BLaER1 (cell line): ENCODE data around the gene CIT.
A peak's percentile ranks its signal among the peaks of the same experiment; 100 is the strongest.
"Not testable (repeated sequence)": the region's sequence is repeated elsewhere in the genome, so short reads cannot be mapped to it uniquely, and the experiment has no call there.

Experiments
- H3K27ac ChIP-seq: shearing (Covaris generic); formaldehyde crosslinking; 2 replicates; pipeline ENCODE4 v1.8.1; 2022
- H3K27me3 ChIP-seq: shearing (Covaris generic); formaldehyde crosslinking; 2 replicates; pipeline ENCODE4 v1.8.1; 2022
- H3K36me3 ChIP-seq: shearing (Covaris generic); formaldehyde crosslinking; 2 replicates; pipeline ENCODE4 v1.8.1; 2022
- H3K4me1 ChIP-seq: shearing (Covaris generic); formaldehyde crosslinking; 2 replicates; pipeline ENCODE4 v1.8.1; 2022
- H3K4me2 ChIP-seq: shearing (Covaris generic); formaldehyde crosslinking; 2 replicates; pipeline ENCODE4 v1.8.1; 2022
- H3K4me3 ChIP-seq: shearing (Covaris generic); formaldehyde crosslinking; 2 replicates; pipeline ENCODE4 v1.8.1; 2022
- H3K9ac ChIP-seq: shearing (Covaris generic); formaldehyde crosslinking; 2 replicates; pipeline ENCODE4 v1.8.1; 2022
- H3K9me3 ChIP-seq: shearing (Covaris generic); formaldehyde crosslinking; 2 replicates; pipeline ENCODE4 v1.8.1; 2022
- H4K20me1 ChIP-seq: shearing (Covaris generic); formaldehyde crosslinking; 2 replicates; pipeline ENCODE4 v1.8.1; 2022
- Cebpa-rat ChIP-seq: shearing (Covaris generic); IDR thresholded peaks from 2 replicates; pipeline ENCODE4 v1.8.1; 2022

CIT gene

DNA sequence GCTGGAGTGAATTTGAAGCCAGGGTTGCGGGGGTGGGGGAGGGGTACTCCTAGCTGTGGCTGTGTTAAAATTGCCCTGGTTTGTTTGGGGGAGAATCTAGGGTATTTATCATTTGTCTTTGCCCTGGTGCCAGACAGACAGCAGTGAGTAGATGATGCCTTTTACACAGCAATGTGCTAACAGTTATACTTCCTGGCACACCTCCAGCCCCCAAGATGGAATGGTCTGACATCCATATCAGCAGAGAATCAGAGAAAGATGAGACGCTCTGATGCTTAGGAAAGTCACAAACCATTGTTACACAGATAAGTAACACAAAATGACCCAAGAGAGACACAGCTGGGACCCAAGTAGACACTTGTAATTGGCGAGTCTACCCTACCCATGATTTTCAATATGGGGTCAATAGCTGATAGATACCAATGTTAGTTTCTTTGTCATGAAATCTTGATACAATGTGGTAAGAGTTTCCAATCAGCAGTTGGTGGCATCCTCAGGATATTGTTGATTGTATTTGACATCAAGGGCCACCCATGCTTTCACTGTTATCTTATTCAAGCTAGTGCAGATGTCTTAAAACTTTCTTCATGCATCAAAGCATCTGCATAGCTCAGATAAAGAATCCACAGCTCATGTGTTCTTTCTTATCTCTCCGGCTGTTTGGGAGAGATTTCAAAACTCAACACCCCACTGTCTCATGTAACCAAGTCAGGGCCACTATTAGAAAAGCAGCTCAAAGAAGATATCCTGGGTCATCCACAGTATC lies 211.8 kb downstream of the CIT start:
- Histone ChIP-seq H3K9me3 (no peaks in the 10 kb centered on the region), H3K4me1 (peaks cover 42% of the 10 kb centered on the region), H3K36me3 (peaks cover 10% of the 10 kb centered on the region; the same call in 1 of the 2 replicates), H4K20me1 (peaks cover 9% of the 10 kb centered on the region; the same call in 1 of the 2 replicates), H3K27me3 (no peaks in the 10 kb centered on the region), H3K4me3 (no peak overlapping the region; the same call in 1 of the 2 replicates), H3K27ac (peak overlapping the region; percentile 44; the same call in 1 of the 2 replicates), H3K9ac (no peak overlapping the region), H3K4me2 (peak overlapping the region; percentile 91)
- no peak for TF ChIP-seq Cebpa-rat

DNA sequence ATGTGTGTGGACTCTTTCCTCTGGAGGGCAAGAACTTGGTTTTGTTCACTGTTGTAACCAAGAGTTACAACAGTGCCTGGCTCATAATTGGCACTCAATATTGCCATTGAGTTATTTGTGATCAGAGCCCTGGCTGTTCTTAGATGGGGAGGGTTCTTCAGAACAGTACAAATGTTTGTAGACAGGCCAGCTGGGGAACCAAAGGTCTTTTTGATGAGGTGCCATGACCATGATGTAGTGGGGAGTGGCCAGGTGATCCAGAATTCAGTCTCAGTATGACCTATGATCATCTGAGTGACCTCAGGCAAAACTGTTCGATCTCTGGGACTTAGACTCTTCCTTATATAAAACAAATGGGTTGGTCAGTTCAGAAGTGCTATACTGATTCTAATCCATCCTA lies 212.5 kb downstream of the CIT start:
- no peaks in the 10 kb centered on the region for H3K27me3 ChIP-seq
- H3K36me3 ChIP-seq = peaks cover 3% of the 10 kb centered on the region; the same call in 1 of the 2 replicates
- H3K27ac ChIP-seq = no peak overlapping the region
- H3K4me3 ChIP-seq = no peak overlapping the region
- H3K4me1 ChIP-seq = peaks cover 35% of the 10 kb centered on the region
- H4K20me1 ChIP-seq = peaks cover 2% of the 10 kb centered on the region; the same call in 1 of the 2 replicates
- H3K4me2 ChIP-seq = no peak overlapping the region
- no peak overlapping the region for H3K9ac ChIP-seq
- no peaks in the 10 kb centered on the region for H3K9me3 ChIP-seq
- TF ChIP-seq Cebpa-rat = no peak

DNA sequence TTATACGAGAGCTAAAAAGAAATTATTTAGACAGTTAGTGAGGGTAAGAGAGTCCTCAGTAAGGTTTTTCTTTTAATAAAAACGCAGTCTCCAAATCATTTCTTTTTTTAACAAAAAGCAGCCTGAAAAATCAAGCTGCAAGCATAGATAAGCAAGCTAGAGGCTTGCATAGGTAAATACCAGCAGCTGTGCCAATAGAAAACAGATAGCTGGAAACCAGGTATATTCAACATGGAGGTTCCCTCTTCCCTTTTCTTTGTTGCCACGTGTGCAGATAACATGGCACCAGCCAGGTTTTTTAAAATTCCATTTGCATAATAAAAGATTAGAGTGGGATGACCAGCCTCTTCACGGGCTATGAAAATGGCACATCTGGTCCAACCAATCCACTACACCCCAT lies 215.2 kb downstream of the CIT start:
- no peak overlapping the region for H3K27ac ChIP-seq
- no peak for TF ChIP-seq Cebpa-rat
- H4K20me1 ChIP-seq = no peaks in the 10 kb centered on the region

DNA sequence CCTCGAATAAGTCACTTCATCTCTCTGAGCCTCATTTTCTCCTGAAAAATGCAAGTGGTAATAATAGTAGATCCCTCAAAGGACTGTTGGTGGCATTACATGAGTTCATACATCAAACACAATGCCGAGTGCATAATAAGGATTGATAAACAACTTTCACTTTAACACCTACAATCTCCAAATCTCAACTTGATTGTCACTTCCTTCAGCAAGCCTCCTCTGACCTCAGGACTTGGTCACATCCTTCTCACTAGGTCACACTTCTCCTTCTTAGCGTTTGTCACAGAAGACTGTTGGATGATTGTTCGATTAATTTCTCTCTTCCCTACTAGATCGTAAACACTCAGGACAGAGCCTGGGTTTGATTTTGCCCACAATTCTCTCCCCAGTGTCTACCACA lies 217.0 kb downstream of the CIT start:
- TF ChIP-seq Cebpa-rat = no peak
- Histone ChIP-seq H3K9ac (no peak overlapping the region), H3K27ac (no peak overlapping the region), H3K9me3 (peaks cover 7% of the 10 kb centered on the region; the same call in 1 of the 2 replicates), H3K4me2 (no peak overlapping the region), H4K20me1 (no peaks in the 10 kb centered on the region), H3K4me3 (no peak overlapping the region), H3K4me1 (peaks cover 2% of the 10 kb centered on the region), H3K27me3 (no peaks in the 10 kb centered on the region), H3K36me3 (no peaks in the 10 kb centered on the region)

More for the DNA sequence above, 215.2 kb downstream of the CIT start:
- no peaks in the 10 kb centered on the region for H3K36me3 ChIP-seq
- H3K27me3 ChIP-seq = no peaks in the 10 kb centered on the region
- H3K4me2 ChIP-seq = no peak overlapping the region
- H3K4me3 ChIP-seq = no peak overlapping the region
- H3K9ac ChIP-seq = no peak overlapping the region
- H3K9me3 ChIP-seq = no peaks in the 10 kb centered on the region
- H3K4me1 ChIP-seq = peaks cover 20% of the 10 kb centered on the region

DNA sequence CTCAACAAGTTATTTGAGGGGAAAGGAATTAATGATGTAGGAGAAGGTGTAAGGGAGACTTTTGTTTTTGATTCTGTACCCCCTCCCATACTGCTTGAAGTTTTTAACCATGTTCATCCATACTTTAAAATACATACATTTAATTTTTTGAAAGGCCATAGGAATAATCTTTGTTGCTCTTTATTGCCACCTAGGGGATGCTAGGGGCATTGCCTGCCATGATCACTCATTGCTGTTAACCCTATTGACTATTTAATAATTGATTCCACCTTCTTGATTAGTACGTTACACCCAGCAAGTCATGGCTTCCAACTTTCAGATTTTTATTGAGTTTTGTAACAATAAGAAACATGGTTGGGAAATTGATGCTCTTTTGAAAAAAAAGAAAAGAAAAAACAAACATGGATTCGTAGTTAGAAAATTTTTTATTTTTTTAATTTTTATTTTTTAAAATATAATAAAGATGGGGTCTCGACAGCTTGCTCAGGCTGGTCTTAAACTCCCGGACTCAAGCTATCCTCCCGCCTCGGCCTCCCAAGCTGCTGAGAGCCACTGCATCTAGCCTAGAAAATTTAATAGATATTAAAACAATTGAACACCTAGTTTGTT lies 217.7 kb downstream of the CIT start:
- Histone ChIP-seq H4K20me1 (no peaks in the 10 kb centered on the region), H3K9me3 (peaks cover 13% of the 10 kb centered on the region; the same call in 1 of the 2 replicates), H3K4me2 (no peak overlapping the region), H3K27ac (no peak overlapping the region), H3K27me3 (no peaks in the 10 kb centered on the region), H3K9ac (no peak overlapping the region), H3K4me3 (no peak overlapping the region), H3K36me3 (no peaks in the 10 kb centered on the region), H3K4me1 (no peaks in the 10 kb centered on the region)
- no peak for TF ChIP-seq Cebpa-rat

DNA sequence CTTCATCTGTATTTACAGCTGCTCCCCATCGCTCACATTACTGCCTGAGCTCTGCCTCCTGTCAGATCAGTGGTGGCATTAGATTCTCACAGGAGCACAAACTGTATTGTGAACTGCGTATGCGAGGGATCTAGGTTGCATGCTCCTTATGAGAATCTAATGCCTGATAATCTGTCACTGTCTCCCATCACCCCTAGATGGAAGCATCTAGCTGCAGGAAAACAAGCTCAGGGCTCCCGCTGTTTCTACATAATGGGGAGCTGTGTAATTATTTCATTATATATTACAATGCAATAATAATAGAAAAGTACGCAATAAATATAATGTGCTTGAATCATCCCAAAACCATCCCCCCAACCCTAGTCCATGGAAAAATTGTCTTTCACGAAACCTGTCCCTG lies 219.0 kb downstream of the CIT start:
- not testable (repeated sequence) for H3K4me2 ChIP-seq, H3K4me1 ChIP-seq, H3K36me3 ChIP-seq, H4K20me1 ChIP-seq, H3K27me3 ChIP-seq, H3K27ac ChIP-seq, H3K9ac ChIP-seq, H3K4me3 ChIP-seq
- peaks cover 24% of the 10 kb centered on the region for H3K9me3 ChIP-seq

DNA sequence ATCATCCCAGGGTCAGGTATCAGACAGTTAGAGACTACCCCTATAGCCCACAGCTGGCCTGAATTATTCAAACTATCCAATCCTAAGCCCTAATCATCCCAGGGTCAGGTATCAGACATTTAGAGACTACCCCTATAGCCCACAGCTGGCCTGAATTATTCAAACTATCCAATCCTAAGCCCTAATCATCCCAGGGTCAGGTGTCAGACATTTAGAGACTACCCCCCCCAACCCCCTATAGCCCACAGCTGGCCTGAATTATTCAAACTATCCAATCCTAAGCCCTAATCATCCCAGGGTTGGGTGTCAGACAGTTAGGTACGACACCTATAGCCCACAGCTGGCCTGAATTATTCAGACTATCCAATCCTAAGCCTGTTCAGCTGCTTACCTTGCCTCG lies 220.1 kb downstream of the CIT start:
- H3K27ac ChIP-seq, H3K27me3 ChIP-seq, H3K36me3 ChIP-seq, H3K4me3 ChIP-seq, H3K4me2 ChIP-seq, H4K20me1 ChIP-seq, H3K9ac ChIP-seq, H3K4me1 ChIP-seq: not testable (repeated sequence)
- peaks cover 33% of the 10 kb centered on the region for H3K9me3 ChIP-seq

DNA sequence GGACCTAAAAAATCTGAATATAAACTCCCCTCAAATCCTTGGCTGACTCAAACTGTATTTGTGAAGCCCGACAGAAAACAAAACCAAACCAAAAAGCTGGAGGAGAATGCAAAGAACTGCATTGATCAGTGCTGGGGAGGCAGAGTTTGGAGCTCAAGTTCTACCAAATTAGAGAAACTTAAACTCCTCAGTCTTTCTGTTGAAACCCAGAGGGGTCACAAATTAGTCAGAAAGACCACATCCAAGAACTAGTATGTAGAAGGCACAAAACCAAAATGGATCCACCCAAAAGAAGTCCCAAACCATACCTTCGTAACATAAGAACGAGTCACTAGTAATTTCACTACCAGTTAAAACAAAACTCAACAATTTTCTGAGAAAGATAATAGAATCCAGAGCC lies 224.5 kb downstream of the CIT start:
- Histone ChIP-seq H3K4me1 (no peaks in the 10 kb centered on the region), H3K36me3 (no peaks in the 10 kb centered on the region), H4K20me1 (no peaks in the 10 kb centered on the region), H3K9me3 (peaks cover 40% of the 10 kb centered on the region), H3K4me2 (no peak overlapping the region), H3K4me3 (no peak overlapping the region), H3K9ac (no peak overlapping the region), H3K27ac (no peak overlapping the region), H3K27me3 (no peaks in the 10 kb centered on the region)
- no peak for TF ChIP-seq Cebpa-rat

DNA sequence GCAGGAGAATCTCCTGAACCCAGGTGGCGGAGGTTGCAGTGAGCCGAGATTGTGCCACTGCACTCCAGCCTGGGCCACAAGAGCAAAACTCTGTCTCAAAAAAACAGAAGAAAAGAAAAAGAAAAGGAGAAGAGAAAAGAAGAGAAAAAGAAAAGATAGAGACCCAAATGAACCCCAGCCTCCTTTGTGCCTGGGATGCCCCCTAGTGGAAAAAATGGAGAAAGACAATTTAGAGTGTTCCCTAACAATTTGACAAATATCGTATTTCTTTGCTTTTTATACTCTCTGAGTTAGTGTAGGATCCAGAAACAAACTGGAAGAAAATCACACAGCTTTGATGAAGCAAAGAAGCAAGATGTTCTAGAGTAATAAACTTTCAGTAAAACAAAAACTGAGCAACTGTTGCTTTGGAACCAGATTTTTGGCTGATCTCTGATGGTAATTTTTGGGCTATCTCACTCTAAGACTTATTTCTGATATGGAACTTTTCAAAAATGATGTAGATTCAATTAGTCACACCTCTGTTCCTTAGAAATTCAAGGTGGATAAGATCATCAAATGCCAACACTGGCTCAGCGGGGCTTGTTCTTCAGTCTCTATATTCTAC lies 227.8 kb downstream of the CIT start:
- H3K27me3 ChIP-seq = no peaks in the 10 kb centered on the region

DNA sequence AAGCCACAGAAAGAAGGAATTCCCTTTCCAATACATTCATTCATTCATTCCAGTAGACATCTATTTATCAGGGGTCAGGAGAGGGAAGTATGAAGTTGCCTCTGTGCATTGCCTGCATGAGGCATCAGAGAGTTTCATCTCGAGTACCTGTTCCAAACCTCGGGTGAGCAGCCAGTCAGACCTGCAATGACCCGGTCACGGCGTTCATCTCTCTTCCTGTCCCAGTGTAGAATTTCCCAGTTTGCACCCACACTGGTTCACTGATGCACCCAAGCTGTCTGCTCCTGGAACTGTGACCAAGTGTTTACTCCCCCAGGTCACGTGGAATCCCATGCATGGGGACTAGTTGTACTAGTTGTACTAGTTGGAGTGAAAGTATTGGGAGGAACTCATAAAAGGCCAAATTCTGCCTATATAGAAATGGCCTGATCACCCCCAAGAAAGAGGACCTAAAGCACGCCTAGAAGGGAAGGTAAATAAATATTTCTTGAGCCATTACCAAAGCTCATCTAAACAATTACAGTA lies 231.5 kb downstream of the CIT start:
- H3K4me3 ChIP-seq = no peak overlapping the region
- H3K36me3 ChIP-seq = no peaks in the 10 kb centered on the region
- H4K20me1 ChIP-seq = no peaks in the 10 kb centered on the region
- H3K9ac ChIP-seq = no peak overlapping the region
- no peak overlapping the region for H3K27ac ChIP-seq
- H3K9me3 ChIP-seq = no peaks in the 10 kb centered on the region
- no peak for TF ChIP-seq Cebpa-rat
- no peaks in the 10 kb centered on the region for H3K27me3 ChIP-seq
- no peaks in the 10 kb centered on the region for H3K4me1 ChIP-seq
- H3K4me2 ChIP-seq = no peak overlapping the region

More for the DNA sequence above, 227.8 kb downstream of the CIT start:
- Histone ChIP-seq H3K27ac (no peak overlapping the region), H3K4me3 (no peak overlapping the region), H3K9ac (no peak overlapping the region), H3K36me3 (no peaks in the 10 kb centered on the region), H3K4me1 (no peaks in the 10 kb centered on the region), H3K9me3 (peaks cover 27% of the 10 kb centered on the region), H4K20me1 (no peaks in the 10 kb centered on the region), H3K4me2 (no peak overlapping the region)
- no peak for TF ChIP-seq Cebpa-rat
